HG02884 (cell line): ENCODE measurements around the gene VPS52.
"Not testable (repeated sequence)": the region's sequence is repeated elsewhere in the genome, so short reads cannot be mapped to it uniquely, and the experiment has no call there.

Experiments used
- ATAC-seq: cut with Tn5 transposase; IDR thresholded peaks from one replicate; pipeline ENCODE4 v1.9.1; 2021; ENCODE audit warnings: mild to moderate bottlenecking, moderate library complexity; ENCODE audit not compliant: unreplicated experiment

VPS52 gene

DNA sequence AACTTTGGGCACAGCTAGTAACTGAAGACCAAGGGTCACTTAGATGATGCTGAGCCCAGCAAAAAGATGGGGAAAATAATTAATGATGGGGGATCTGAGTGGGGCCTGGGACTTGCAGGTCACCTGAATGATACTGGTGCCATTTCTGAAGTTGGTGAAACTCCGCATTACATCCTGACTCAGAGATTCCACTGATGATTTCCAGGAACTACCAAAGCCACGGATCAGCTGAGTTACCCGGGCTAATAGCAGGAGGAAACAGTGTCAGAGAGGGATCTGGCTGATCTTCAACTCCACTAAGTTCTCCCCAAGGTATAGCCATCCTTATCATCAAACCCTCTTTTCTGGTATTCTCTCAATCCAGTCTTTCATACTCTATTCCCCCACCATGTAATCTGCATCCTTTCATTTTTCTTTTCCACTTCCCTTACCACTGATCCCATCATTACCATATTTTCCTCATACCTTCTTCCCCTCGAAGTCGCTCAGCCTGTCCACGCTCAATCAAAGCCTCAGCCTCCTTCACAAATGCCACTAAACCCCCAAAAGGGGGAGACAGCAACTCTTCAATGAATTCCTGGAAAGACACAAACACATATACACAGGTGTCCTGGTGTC lies 20.2 kb downstream of the VPS52 start:
- no peak for ATAC-seq

DNA sequence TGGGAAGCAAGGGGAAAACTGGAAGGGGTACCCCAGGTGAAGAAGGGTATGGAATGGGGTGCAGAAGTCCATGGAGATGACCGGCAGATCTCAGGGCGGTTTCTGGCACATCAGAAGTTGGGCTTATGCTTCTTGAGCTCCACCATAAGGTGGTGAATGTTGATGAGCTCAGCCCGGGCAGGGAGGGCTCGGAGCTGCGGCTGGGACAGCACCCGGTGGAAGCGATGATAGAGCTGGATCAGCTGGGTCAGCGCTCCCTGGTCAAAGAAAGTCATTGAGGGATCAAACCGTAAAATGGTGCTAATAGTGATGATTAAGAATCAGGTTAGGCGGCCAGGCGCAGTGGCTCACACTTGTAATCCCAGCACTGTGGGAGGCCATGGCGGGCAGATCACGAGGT lies 20.9 kb downstream of the VPS52 start:
- ATAC-seq = no peak

DNA sequence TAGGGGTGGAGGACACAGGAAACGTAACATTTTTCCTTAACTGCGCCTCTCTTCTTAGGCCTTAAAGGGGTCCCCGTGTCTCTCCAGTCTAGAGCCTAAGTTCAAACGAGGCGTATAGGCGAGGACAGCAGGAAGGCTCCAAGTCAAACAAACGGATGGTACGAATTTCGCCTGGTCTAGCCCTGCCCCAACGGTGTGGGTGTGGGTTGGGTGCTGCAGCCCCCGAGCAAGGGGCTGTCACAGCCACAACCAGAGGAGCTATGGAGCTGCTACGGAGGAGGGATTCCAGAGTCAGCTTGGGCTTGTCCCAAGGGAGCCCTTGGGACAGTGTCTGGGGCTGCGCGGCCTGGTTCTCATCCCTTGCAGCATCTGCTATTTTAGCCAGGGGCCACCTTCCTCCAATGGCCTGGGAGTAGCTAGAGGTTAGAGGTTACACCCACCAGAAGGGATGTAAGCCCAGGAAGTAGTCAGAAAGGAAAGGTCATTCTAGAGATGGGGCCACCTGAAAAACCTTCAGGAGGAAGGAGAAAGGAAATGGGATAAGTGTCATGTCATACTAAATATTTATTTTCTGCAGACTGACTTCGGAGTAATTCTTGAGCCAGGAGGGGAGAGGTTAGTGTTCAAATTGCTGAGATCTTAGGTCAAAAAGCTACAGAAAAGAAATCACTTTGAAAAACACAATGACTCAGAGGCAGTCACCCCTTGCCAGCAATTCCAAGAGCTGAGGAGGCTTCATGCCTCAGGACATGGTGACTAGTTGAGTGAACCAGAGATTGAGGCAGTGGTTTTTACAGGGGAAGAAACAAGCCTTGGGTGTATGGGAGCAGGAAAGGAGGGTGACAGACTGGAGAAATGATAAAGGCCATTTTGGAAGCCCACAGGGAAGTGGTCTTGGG lies 21.7 kb downstream of the VPS52 start:
- no peak for ATAC-seq

DNA sequence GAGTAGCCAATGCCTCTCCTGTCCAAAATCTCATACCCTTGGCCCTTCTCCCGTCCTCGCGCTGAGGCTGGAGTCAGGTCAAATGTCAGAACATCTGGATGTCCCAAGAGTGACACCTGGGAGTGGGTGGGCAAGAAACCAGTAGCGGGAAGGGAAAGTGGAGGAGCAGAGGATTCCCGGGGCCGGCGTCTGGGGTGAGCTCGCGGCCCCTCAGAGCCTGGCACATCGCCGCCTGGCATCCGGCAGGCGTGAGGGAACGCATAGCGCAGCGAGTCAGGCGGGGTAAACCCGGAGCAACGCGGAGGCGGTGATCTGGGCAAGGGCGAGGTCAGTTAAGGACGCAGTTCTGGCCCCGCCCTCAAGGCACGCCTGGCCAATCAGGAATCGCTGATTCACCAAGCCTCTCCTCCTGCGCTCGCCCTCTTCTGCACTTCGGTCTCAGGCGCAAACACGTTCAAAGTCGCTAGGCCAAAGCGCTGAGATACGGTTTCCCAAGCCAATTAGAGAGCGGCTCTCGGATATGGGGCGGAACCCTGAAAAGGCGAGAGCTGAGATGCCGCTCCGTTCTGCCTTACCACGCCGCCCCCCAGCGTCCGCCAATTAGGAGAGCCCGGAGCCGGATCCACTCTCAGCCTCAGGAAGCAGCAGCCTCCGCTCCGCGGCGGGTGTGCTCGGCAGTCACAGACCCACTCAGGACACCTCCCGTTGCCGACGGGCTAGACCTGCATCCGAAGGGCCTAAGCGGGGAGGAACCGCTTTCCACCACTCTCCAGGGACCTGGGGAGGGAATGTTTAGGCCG lies 22.5 kb downstream of the VPS52 start:
- peak; percentile 75 for ATAC-seq

DNA sequence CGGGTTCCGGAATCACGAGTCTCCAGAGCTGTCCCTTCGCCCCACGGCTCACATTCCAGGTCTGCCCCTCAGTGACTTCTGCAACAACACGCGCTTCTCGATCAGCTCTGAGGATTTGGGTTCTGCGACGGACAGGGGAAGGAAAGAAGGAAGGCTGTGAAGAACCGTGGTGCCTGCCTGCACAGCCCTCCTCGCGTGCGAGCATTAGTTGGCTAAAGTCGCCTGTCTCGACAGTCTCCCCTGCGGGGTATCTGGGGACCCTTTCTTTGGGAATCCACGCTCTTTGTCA lies 23.1 kb downstream of the VPS52 start:
- ATAC-seq = peak; percentile 20

DNA sequence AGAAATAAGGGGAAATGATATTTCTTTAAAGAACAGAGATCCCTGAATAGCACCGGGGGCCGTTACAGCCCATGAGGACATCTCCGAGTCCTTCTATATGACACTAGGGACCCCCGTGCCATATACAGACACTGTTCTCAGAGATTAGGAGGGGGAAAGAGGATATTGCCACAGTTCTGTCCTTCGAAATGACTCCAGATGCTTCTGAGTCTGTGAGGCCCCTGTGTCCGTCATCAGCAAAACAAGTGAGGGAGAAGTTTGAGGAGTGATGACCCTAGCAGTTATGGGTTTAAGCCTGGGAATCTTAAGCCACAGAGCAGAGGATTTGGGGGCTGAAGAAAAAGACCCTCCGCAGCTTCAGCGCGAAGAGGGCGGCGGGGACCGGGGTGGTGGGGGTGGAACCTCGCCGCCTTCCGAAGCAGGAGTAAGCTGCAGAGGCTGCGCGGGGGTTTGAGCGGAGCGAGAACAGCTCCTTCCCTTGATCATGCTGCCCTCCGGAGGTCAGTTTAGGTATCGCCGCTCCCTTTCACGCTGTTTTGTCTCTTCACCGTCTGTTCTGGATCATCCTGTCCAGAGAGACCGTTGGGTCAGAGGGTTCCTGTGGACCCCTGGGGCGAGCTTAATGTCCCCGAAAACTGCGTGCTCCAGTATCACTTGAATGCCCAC lies 23.6 kb downstream of the VPS52 start:
- ATAC-seq = peak; percentile 31

DNA sequence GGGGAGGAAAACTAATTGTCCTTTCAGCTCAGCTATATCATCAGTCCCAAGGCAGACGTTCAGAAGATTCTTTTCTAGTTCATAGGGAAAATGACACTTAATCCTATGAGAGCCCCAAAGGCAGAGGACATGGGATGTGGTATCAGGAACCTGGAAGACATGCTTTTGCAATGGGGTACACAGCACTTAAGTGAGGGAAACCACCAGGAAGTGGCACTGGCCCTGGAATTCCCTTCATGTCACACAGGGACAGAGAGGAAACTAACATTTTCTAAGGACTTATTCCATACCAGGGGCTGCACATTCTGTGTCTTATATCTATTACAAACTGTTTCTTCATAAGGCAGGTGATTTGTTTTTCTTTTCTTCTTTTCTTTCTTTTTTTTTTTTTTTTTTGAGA lies 28.2 kb downstream of the VPS52 start:
- ATAC-seq = no peak

DNA sequence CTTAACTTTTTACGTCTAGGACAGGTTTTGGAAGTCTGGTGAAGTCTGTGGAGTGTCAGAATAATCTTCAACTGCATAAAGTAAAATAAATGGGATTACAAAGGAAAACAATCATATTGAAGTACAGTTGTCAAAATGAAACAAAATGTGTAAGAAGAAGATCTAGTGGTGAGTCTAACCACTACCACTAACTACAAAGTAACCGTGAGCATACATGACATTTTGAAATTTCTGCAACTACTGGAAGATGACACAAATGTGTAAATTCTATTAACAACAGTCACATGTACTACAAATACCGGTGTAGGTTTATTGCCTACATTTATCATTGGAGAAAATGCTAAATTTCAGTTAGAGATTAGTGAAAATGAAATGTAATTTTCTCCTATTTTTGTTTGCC lies 29.7 kb downstream of the VPS52 start:
- ATAC-seq = no peak

DNA sequence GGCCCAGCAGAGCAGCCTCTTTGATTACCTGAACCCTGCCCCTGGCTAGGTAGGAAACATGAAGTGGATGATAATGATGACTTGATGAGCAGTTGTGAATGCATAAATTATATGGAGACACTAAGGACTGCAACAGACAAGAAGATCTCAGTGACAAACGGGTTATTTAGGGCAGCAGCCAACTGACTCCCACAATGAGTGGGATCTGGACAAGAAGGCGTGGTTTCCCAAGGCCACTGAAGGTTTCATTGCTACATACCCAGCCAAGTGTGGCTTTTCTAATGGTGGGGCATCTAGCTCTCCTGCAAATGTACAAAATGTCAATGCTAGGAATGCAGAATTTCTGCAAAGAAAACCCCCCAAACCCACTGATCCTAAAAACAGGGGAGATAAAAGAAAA lies 33.9 kb downstream of the VPS52 start:
- no peak for ATAC-seq

DNA sequence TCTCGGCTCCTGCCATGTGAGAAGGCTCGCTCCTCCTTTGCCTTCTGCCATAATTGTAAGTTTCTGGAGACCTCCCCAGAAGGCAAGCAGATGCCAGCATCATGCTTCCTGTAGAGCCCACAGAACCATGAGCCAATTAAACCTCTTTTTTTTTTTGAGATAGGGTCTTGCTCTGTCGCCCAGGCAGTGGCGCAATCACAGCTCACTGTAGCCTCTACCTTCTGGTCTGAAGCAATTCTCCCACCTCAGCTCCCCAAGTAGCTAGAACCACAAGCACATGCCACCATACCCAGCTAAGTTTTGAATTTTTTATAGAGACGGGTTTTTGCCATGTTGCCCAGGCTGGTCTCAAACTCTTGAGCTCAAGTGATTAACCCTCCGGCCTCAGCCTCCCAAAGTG lies 34.8 kb downstream of the VPS52 start:
- ATAC-seq = no peak

DNA sequence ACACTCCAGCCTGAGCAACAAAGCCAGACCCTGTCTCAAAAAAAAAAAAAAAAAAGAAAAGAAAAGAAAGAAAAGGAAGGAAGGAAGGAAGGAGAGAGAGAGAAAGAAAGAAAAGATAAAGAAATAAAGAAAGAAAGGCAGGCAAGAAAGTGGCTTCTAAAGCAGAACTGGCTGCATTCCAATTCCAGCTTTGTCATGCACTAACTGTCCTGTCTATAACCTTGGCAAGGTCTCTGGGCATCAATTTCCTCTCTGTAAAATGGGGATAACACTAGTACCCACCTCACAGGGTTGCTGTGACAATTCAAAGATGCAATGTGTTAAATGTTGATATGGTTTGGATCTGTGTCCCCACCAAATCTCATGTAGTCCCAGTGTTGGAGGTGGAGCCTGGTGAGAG lies 35.3 kb downstream of the VPS52 start:
- ATAC-seq = no peak

DNA sequence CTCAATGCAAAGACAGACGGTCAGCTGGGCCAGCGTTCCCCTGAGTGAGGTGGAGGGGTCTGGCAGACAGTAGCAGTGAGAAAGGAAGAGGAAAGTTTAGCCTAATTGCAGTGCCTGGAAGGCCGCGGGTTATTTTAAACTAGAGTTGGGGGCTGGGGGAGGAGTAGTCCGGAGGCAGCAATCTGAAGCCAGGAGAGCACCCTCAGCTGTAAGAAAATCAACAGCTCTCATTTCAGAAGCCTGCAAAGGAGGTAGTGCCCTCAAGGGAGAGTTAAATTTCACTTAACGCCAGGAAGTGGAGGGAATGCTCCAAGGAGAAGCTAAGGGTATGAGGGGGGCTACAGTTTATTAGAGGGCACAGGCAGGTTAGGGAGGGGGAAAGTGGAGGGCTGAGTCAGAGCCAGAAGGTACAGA lies 36.4 kb downstream of the VPS52 start:
- no peak for ATAC-seq

DNA sequence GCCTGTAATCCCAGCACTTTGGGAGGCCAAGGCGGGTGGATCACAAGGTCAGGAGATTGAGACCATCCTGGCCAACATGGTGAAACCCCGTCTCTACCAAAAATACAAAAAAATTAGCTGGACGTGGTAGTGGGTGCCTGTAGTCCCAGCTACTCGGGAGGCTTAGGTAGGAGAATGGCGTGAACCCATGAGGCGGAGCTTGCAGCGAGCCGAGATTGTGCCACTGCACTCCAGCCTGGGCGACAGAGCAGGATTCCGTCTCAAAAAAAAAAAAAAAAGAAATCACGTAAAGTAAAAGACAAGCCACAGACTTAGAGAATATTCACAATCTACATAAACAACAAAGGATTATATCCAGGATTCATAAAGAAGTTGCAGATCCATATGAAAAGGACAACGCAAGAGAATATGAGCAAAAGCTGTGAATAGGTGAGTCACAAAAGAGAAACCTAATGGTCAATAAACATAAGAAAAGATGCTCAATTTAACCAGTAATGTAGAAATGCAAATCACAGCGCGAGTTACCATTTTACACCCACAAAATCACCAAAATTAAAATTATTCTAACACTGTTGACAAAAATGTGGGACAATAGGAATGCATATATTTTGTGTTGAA lies 45.1 kb downstream of the VPS52 start:
- ATAC-seq = not testable (repeated sequence)

DNA sequence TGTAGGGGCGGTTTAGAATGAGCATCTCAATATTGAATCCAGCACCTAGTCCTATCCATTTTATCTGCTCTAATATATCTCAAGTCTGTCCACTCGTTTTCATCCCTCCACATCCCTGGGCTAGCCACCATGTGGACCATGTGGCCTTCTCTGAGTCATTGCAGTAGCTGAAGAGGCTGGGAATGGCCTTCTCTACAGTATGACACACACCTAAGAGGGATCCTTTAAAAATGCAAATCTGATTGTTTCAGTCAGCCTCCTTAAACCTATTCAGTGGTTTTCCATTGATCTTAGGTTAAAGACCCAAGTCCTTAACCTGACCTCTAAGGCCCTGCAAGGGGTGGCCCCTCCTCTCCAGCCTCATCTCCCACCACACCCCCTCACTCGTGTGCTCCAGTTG lies 54.0 kb downstream of the VPS52 start:
- ATAC-seq = no peak

DNA sequence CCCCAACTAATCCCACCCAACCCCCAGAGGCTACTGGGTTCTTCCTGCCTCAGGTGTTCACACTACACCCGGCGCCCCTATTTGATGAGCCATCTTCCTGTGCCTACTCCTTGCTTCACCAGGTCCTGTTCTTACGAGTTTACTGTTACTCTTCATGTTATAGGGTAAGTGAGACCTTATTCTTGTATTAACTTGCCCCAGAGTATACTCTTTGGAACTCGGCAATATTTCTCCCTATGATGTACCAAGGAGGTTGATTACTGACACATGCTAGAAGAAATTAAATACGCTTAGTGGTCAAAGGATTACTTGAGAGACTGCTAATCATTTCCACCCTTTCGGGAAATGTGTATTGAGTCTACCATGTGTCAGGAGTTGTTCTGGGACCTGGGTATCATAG lies 54.4 kb downstream of the VPS52 start:
- no peak for ATAC-seq

DNA sequence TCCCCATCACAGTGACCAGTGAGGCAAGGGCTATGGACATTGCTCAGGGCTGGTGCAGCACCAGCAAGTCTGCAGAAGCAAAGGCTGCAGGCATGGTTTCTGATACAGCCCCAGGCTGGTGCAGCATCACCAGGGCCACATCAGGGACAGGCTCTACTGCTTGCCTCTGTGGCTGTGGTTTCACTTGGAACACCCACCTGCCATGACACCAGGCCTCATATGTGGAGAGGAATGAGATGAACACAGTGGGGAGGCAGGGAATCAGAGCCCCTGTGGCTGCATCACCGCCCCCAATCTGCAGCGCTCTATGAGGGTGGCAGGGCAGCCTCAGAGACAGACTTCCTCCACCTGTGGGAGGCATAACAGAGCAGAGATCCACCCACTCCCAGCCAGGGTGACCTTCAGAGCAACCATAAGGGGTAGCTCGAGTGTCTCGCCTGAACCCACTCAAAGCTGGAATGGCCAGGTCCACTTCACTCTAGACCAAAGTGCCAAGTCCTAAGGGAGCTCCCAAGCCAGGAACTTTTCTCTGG lies 55.5 kb downstream of the VPS52 start:
- no peak for ATAC-seq

DNA sequence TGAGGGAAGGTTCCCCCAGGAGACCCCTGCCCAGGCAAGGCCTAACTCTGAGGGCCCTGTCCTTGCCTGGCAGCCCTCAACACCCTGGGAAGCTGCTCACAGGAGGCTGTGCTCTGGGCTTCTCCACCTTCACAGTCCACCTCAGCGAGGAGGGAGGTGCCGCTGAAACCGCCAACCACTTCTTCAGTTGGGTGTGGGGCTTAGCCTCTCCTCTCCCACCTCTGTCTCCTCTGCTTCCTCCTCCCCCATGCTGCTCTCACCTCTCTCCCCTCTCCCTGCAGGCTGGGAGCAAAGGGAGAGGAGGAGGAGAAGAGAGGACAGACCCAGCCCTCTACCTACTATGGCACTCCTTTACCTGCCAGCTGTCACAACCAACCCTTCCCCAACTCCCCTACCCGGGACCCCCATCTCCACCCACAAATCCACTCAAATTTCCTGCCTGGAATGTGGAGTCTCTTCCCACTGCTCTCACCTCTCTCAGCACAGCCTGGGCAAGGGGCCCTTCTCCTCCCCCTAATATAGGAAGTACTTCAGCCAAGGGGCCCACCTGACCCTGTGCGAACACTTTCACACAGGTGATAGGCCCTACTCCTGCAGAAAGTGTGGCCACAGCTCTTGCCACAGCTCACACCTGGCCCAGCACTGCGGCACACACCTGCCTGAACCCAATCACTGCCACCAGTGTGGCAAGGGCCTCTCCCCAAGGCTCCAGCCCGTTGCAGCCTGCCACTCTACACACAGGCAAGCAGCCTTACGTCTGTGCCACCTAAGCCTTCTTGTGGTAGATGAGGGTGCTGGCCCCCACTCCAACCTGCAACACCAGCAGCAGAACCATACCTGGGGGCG lies 56.2 kb downstream of the VPS52 start:
- ATAC-seq = no peak

DNA sequence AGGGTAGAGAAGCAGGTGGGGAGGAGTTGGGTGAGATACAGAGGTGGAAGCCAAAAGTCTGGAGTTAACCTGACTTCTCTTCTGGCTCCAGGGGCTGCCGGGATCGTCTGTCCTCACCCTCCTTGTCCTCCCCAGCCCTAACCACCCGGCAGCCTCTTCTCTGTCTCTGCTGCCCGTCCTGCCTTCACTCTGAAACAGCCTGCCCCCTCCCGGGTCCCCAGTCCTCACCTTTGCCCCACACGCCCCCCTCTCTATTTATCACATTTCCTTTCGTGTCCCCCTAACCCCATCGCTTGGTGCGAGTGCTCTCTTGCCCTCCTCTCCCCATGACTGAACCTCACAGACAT lies 57.7 kb downstream of the VPS52 start:
- no peak for ATAC-seq

DNA sequence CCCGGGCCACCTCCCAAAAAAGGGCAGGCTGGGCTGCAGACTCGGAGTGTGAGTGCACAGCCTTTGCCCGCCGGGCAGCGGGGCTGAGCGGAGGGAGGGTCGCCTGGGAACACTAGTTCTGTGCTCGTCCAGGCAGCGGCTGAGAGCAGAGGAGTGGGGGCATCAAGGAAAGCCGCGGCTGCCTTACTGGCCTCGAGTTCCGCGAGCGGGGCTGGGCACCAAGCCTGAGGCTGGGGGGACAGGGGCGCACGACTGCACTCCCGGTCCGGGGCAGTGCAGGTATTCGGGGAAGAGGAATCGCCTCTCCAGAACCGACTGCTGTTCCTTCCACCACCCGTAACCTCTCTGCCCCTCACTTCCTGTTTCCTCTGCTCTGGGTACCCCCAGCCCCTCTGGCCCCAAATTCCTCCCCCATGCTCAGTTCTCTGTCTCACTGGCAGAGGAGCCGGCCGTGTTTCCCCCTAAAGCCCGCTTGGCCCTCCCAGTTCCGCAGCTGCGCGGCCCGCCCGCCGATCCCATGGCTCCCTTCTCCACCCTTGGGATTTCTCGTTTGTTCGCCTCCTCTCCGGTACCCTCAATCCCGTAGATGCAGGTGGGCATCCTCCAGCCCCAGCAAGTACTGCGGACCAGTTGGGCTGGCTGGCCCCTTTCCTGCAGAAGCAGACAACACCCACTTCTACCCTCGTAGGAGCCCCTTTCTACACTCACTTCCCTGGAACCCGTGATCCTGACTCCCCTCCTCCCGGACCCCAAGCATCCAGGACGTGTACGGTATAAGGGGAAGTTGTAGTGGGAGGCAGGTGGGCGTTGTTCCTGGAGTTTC lies 58.3 kb downstream of the VPS52 start:
- no peak for ATAC-seq
